ENCODE results near the gene LDB3. TPM values are rescaled to one million over a fixed set of nuclear protein-coding genes. Genes with fewer than 3 reads are reported as not detected.

Gene LDB3
- total and polyA plus RNA-seq, 2 donors (not counting 1 experiment from before 2014, with no cell fraction given), result under 0.01 to 0.20 TPM

DNA sequence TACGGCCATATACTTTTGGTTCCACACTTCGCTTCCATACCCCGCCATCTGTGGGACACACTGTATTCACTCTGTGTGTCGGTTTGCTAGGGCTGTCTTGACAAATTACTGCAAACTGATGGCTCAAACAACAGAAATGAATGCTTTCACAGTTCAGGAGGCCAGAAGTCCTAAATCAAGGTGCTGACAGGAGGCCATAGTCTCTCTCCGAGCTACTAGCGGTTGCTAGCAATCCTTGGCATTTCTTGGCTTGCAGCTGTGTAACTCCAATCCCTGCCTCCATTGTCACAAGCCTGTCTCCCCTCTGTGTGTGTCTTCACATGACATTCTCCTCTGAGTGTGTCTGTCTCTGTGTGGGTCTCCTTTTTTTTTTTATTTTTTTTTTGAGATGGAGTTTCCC is 59.2 kb downstream of the LDB3 start:
- H3K4me1 ChIP-seq (ENCODE audit: control insufficient read depth, extremely low read depth, insufficient read depth, low read length), result no peaks in the 10 kb centered on the region
- H3K4me3 ChIP-seq (replicated peaks in 1 of 4; ENCODE audit: control extremely low read depth in 1 of 4, insufficient read depth in 1 of 4, low read depth in 3 of 4, low read length in 4 of 4), result no peak overlapping the region
- no peak overlapping the region for H3K27ac ChIP-seq (ENCODE audit: insufficient read depth, low read length)
- no peak overlapping the region for H3K9ac ChIP-seq (ENCODE audit: insufficient read depth, low read length)
- TF ChIP-seq, protein P1, sequence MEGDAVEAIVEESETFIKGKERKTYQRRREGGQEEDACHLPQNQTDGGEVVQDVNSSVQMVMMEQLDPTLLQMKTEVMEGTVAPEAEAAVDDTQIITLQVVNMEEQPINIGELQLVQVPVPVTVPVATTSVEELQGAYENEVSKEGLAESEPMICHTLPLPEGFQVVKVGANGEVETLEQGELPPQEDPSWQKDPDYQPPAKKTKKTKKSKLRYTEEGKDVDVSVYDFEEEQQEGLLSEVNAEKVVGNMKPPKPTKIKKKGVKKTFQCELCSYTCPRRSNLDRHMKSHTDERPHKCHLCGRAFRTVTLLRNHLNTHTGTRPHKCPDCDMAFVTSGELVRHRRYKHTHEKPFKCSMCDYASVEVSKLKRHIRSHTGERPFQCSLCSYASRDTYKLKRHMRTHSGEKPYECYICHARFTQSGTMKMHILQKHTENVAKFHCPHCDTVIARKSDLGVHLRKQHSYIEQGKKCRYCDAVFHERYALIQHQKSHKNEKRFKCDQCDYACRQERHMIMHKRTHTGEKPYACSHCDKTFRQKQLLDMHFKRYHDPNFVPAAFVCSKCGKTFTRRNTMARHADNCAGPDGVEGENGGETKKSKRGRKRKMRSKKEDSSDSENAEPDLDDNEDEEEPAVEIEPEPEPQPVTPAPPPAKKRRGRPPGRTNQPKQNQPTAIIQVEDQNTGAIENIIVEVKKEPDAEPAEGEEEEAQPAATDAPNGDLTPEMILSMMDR (conservative IDR thresholded peaks at IDR 0.05 in 1 of 2, IDR thresholded peaks at IDR 0.05 in 1 of 2; ENCODE audit: low read depth in 1 of 2, low read length in 2 of 2), result no peak
- no peak for TF ChIP-seq EZH2 (IDR thresholded peaks at IDR 0.05; ENCODE audit: low read length, missing control alignments)
- H3K9me3 ChIP-seq (ENCODE audit: control insufficient read depth, insufficient read depth, low read depth, low read length), result no peaks in the 10 kb centered on the region
- H2AFZ ChIP-seq (ENCODE audit: low read length), result no peak overlapping the region
- H3K79me2 ChIP-seq (ENCODE audit: control insufficient read depth, insufficient read depth, low read length), result no peaks in the 10 kb centered on the region
- no peak overlapping the region for H3K4me2 ChIP-seq (ENCODE audit: extremely low read depth, insufficient read depth, low read length)
- H3K27me3 ChIP-seq (ENCODE audit: control insufficient read depth, insufficient read depth, low read length), result no peaks in the 10 kb centered on the region
- H4K20me1 ChIP-seq (ENCODE audit: control insufficient read depth, extremely low read depth, insufficient read depth, low read length), result no peaks in the 10 kb centered on the region
- H3K36me3 ChIP-seq (ENCODE audit: control insufficient read depth, insufficient read depth, low read length), result no peaks in the 10 kb centered on the region
- no peak for DNase-seq (ENCODE audit: low read depth in 2 of 2)

DNA sequence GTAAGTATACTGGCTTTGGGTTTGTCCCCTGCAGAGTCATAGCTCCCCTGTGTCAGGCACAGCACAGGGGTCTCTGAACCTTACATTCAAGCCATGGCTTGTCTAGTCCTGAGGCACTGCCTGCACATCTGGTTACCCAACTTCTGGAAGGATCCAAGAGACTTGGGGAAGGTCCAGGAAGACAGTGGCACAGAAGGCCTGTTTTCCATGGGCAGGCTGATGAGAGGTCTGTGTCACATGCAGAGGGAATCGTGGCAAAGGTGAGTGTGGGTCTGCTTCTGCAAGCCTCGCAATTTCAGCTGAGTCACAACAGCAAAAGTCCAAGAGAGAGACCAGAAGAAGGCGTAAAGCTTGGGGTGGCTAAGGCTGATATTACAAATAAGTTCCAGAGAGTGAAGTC is 59.7 kb downstream of the LDB3 start:
- Histone ChIP-seq H3K27ac (ENCODE audit: insufficient read depth, low read length) (no peak overlapping the region), H3K4me1 (ENCODE audit: control insufficient read depth, extremely low read depth, insufficient read depth, low read length) (no peaks in the 10 kb centered on the region), H3K27me3 (ENCODE audit: control insufficient read depth, insufficient read depth, low read length) (no peaks in the 10 kb centered on the region), H2AFZ (ENCODE audit: low read length) (no peak overlapping the region), H3K36me3 (ENCODE audit: control insufficient read depth, insufficient read depth, low read length) (no peaks in the 10 kb centered on the region), H3K4me2 (ENCODE audit: extremely low read depth, insufficient read depth, low read length) (no peak overlapping the region), H3K9ac (ENCODE audit: insufficient read depth, low read length) (no peak overlapping the region), H4K20me1 (ENCODE audit: control insufficient read depth, extremely low read depth, insufficient read depth, low read length) (no peaks in the 10 kb centered on the region), H3K4me3 (replicated peaks in 1 of 4; ENCODE audit: control extremely low read depth in 1 of 4, insufficient read depth in 1 of 4, low read depth in 3 of 4, low read length in 4 of 4) (no peak overlapping the region), H3K9me3 (ENCODE audit: control insufficient read depth, insufficient read depth, low read depth, low read length) (no peaks in the 10 kb centered on the region), H3K79me2 (ENCODE audit: control insufficient read depth, insufficient read depth, low read length) (no peaks in the 10 kb centered on the region)
- TF ChIP-seq, protein P1 (conservative IDR thresholded peaks at IDR 0.05 in 1 of 2, IDR thresholded peaks at IDR 0.05 in 1 of 2; ENCODE audit: low read depth in 1 of 2, low read length in 2 of 2), result no peak
- TF ChIP-seq EZH2 (IDR thresholded peaks at IDR 0.05; ENCODE audit: low read length, missing control alignments), result no peak
- no peak for DNase-seq (ENCODE audit: low read depth in 2 of 2)

DNA sequence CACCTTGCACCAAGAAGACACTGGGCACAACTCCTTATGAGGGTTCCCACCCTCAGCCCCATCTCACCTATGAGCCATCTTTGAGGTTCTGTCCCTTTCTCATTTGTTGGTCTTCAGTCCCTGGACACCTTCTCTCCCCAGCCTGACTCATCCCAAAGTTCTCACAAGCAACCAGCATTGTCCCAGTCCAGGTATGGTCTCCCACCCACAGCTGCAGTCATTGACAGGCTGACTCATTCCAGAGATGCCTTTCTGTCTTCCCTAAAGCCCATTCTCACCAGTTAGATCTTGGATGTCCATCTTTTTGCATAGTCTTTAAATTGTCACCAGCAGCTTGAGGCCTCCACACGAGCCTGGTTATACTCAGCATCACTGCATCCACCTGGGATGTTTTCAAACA is 61.4 kb downstream of the LDB3 start:
- Histone ChIP-seq H3K4me1 (ENCODE audit: control insufficient read depth, extremely low read depth, insufficient read depth, low read length) (no peaks in the 10 kb centered on the region), H3K27me3 (ENCODE audit: control insufficient read depth, insufficient read depth, low read length) (no peaks in the 10 kb centered on the region), H3K36me3 (ENCODE audit: control insufficient read depth, insufficient read depth, low read length) (no peaks in the 10 kb centered on the region), H3K9me3 (ENCODE audit: control insufficient read depth, insufficient read depth, low read depth, low read length) (no peaks in the 10 kb centered on the region), H3K79me2 (ENCODE audit: control insufficient read depth, insufficient read depth, low read length) (no peaks in the 10 kb centered on the region), H4K20me1 (ENCODE audit: control insufficient read depth, extremely low read depth, insufficient read depth, low read length) (no peaks in the 10 kb centered on the region), H3K4me2 (ENCODE audit: extremely low read depth, insufficient read depth, low read length) (no peak overlapping the region), H3K9ac (ENCODE audit: insufficient read depth, low read length) (no peak overlapping the region), H2AFZ (ENCODE audit: low read length) (no peak overlapping the region), H3K4me3 (replicated peaks in 1 of 4; ENCODE audit: control extremely low read depth in 1 of 4, insufficient read depth in 1 of 4, low read depth in 3 of 4, low read length in 4 of 4) (no peak overlapping the region), H3K27ac (ENCODE audit: insufficient read depth, low read length) (no peak overlapping the region)
- TF ChIP-seq, protein P1 (conservative IDR thresholded peaks at IDR 0.05 in 1 of 2, IDR thresholded peaks at IDR 0.05 in 1 of 2; ENCODE audit: low read depth in 1 of 2, low read length in 2 of 2), result no peak
- no peak for TF ChIP-seq EZH2 (IDR thresholded peaks at IDR 0.05; ENCODE audit: low read length, missing control alignments)
- DNase-seq (ENCODE audit: low read depth in 2 of 2), result no peak

Data from fibroblast of lung (primary cell).